ENCODE measurements around the gene SORCS2.

- TF ChIP-seq CTCF (IDR thresholded peaks at IDR 0.05), result no peak
- no peak for TF ChIP-seq EZH2 (IDR thresholded peaks at IDR 0.05; ENCODE audit: borderline replicate concordance, insufficient read depth, low read depth, low read length, poor library complexity, severe bottlenecking)
These were observed 88.8 kb downstream of the SORCS2 start for GRCh38 chr4:7280926-7281690.
